Chondrocyte (in vitro differentiated cells): ENCODE measurements around the gene PKM. TPM values are rescaled to one million over a fixed set of nuclear protein-coding genes. Genes with fewer than 3 reads are reported as not detected.
A peak's percentile ranks its signal among the peaks of the same experiment; 100 is the strongest.

ENCODE experiments used
- DNase-seq: peaks from one replicate; pipeline ENCODE4 v3.0.0; 2021; ENCODE audit warnings: mixed read lengths, low spot score
- H3K27ac Mint-ChIP-seq: one replicate; pipeline ENCODE4 v1.8.0; 2021; ENCODE audit warnings: mild to moderate bottlenecking, moderate library complexity, mixed read lengths; ENCODE audit not compliant: unreplicated experiment
- H3K27me3 Mint-ChIP-seq: 2 replicates; pipeline ENCODE4 v1.8.0; 2021; ENCODE audit warnings: low read depth, mixed read lengths
- H3K36me3 Mint-ChIP-seq: 2 replicates; pipeline ENCODE4 v1.8.0; 2021; ENCODE audit warnings: low read depth, mixed read lengths
- H3K4me1 Mint-ChIP-seq: 2 replicates; pipeline ENCODE4 v1.8.0; 2021; ENCODE audit warnings: low read depth, mild to moderate bottlenecking, mixed read lengths
- H3K4me3 Mint-ChIP-seq: one replicate; pipeline ENCODE4 v1.8.0; 2021; ENCODE audit warnings: mild to moderate bottlenecking, moderate library complexity, mixed read lengths; ENCODE audit not compliant: unreplicated experiment
- H3K9me3 Mint-ChIP-seq: 2 replicates; pipeline ENCODE4 v1.8.0; 2021; ENCODE audit warnings: low read depth, mixed read lengths
- CTCF ChIP-seq: fragments of 200-600 bp; sonication (generic); IDR thresholded peaks from 2 replicates; pipeline ENCODE4 v1.5.0; 2021; ENCODE audit warnings: antibody characterized with exemption, mild to moderate bottlenecking, moderate library complexity
- total RNA-seq: library from RNA; stranded (reverse); gene quantifications from 3 replicates; pipeline ENCODE4 v1.2.1, GENCODE V29; 2021

PKM gene
- total RNA-seq, 1 donor from 2014 or later, result 976 TPM

- no peak for TF ChIP-seq CTCF
- Mint-ChIP-seq H3K27me3 (no peaks in the 10 kb centered on the region), H3K36me3 (peaks cover 3% of the 10 kb centered on the region), H3K9me3 (no peaks in the 10 kb centered on the region), H3K4me1 (peaks cover 41% of the 10 kb centered on the region), H3K27ac (no peak overlapping the region), H3K4me3 (no peak overlapping the region)
- DNase-seq, result no peak
Measured at GRCh38 chr15:72235298-72235697, 4.3 kb upstream of the PKM start.

- H3K4me3 Mint-ChIP-seq, result no peak overlapping the region
- H3K27ac Mint-ChIP-seq, result peak overlapping the region; percentile 47
- TF ChIP-seq CTCF, result no peak
- peaks cover 3% of the 10 kb centered on the region for H3K36me3 Mint-ChIP-seq
- no peak for DNase-seq
- no peaks in the 10 kb centered on the region for H3K27me3 Mint-ChIP-seq
- peaks cover 47% of the 10 kb centered on the region for H3K4me1 Mint-ChIP-seq
- H3K9me3 Mint-ChIP-seq, result no peaks in the 10 kb centered on the region
Measured at GRCh38 chr15:72233769-72234168, 2.8 kb upstream of the PKM start.

- TF ChIP-seq CTCF, result no peak
- Mint-ChIP-seq H3K9me3 (no peaks in the 10 kb centered on the region), H3K36me3 (peaks cover 3% of the 10 kb centered on the region)
Measured at GRCh38 chr15:72231833-72232478, 966 bp upstream of the PKM start.

GRCh38 chr15:72230197-72231065 is 559 bp downstream of the PKM start:
- no peak for TF ChIP-seq CTCF
- peaks cover 54% of the 10 kb centered on the region for H3K4me1 Mint-ChIP-seq
- H3K9me3 Mint-ChIP-seq, result no peaks in the 10 kb centered on the region
- peaks cover 3% of the 10 kb centered on the region for H3K36me3 Mint-ChIP-seq
- H3K27ac Mint-ChIP-seq, result peak overlapping the region; percentile 98
- H3K27me3 Mint-ChIP-seq, result no peaks in the 10 kb centered on the region
- H3K4me3 Mint-ChIP-seq, result peak overlapping the region; percentile 97
- peak; percentile 97 for DNase-seq

More at GRCh38 chr15:72231833-72232478, 966 bp upstream of the PKM start:
- Mint-ChIP-seq H3K4me3 (peak overlapping the region; percentile 97), H3K27me3 (no peaks in the 10 kb centered on the region), H3K4me1 (peaks cover 48% of the 10 kb centered on the region), H3K27ac (peak overlapping the region; percentile 98)
- DNase-seq, result no peak

- H3K27me3 Mint-ChIP-seq, result no peaks in the 10 kb centered on the region
- TF ChIP-seq CTCF, result peak; percentile 29
- H3K4me1 Mint-ChIP-seq, result peaks cover 56% of the 10 kb centered on the region
- no peak for DNase-seq
- peak overlapping the region; percentile 97 for H3K27ac Mint-ChIP-seq
- H3K4me3 Mint-ChIP-seq, result peak overlapping the region; percentile 97
- H3K36me3 Mint-ChIP-seq, result peaks cover 3% of the 10 kb centered on the region
- H3K9me3 Mint-ChIP-seq, result no peaks in the 10 kb centered on the region
Measured at GRCh38 chr15:72229947-72230196, 1.1 kb downstream of the PKM start.
